Gastroesophageal sphincter (tissue), 4 donors: ENCODE results near the gene GNPAT. TPM values are rescaled to one million over a fixed set of nuclear protein-coding genes. Genes with fewer than 3 reads are reported as not detected.

Source experiments
- ATAC-seq: fragments of 150-250 bp; one replicate; pipeline ENCODE4 v1.9.1; 2016; ENCODE audit warnings: mild to moderate bottlenecking, moderate library complexity
- H3K27ac ChIP-seq, 4 donors: fragments of 200-600 bp; sonication (generic) in 3 of 4; 1 replicate in 3 of 4; 2 replicates in 1 of 4; pipeline ENCODE4 v1.5.1; 2016 to 2019
- H3K27me3 ChIP-seq: fragments of 200-600 bp; sonication (generic); one replicate; pipeline ENCODE4 v1.5.1; 2019
- H3K36me3 ChIP-seq, 2 donors: fragments of 200-600 bp; sonication (generic); one replicate each; pipeline ENCODE4 v1.5.1; 2019; ENCODE audit warnings: control low read depth in 1 of 2
- H3K4me1 ChIP-seq, 3 donors: fragments of 200-600 bp; sonication (generic); 1 replicate in 2 of 3; 2 replicates in 1 of 3; pipeline ENCODE4 v1.5.1; 2016 to 2019; ENCODE audit warnings: control low read depth in 2 of 3
- H3K4me3 ChIP-seq, 2 donors: fragments of 200-600 bp; sonication (generic); one replicate each; pipeline ENCODE4 v1.5.1; 2019; ENCODE audit warnings: mild to moderate bottlenecking in 1 of 2, moderate library complexity in 1 of 2
- H3K9me3 ChIP-seq, 3 donors: fragments of 200-600 bp; sonication (generic); one replicate each; pipeline ENCODE4 v1.5.1; 2017 to 2019; ENCODE audit warnings: control low read depth in 2 of 3
- EP300 ChIP-seq: sonication (generic); formaldehyde crosslinking; IDR thresholded peaks from one replicate; pipeline ENCODE4 v1.6.1; 2017; ENCODE audit warnings: antibody characterized with exemption, mild to moderate bottlenecking
- POLR2A ChIP-seq, 2 donors: fragments of 450-650 bp; IDR thresholded peaks; one replicate each; pipeline ENCODE4 v1.6.1; 2017; ENCODE audit warnings: antibody characterized with exemption in 2 of 2, mild to moderate bottlenecking in 2 of 2, moderate library complexity in 1 of 2
- POLR2AphosphoS5 ChIP-seq: sonication (generic); formaldehyde crosslinking; IDR thresholded peaks from one replicate; pipeline ENCODE4 v1.6.1; 2017; ENCODE audit warnings: antibody characterized with exemption
- WGBS, 2 donors: methylation state at CpG; one replicate each; pipeline ENCODE4 v1.1.5; 2018; ENCODE audit warnings: low coverage in 1 of 2; 5-methylcytosine and 5-hydroxymethylcytosine counted together
- total RNA-seq, 4 donors: library from RNA; depleted of rRNA; stranded (reverse); fragments of >200 nt; gene quantifications; one replicate each; pipeline ENCODE4 v1.1.0, GENCODE V29; 2016
- TF ChIP-seq, protein P1 (sequence below), 4 experiments: fragments of 200-600 bp in 2 of 4; fragments of 450-650 bp in 2 of 4; sonication (generic) in 1 of 4; IDR thresholded peaks; one replicate each; pipeline ENCODE4 v1.5.1; 2017 to 2019; ENCODE audit warnings: antibody characterized with exemption in 4 of 4, mild to moderate bottlenecking in 2 of 4, moderate library complexity in 2 of 4

The GNPAT gene
- total RNA-seq, 4 donors from 2014 or later: 43.8 to 74.5 (median 57.7) TPM

DNA sequence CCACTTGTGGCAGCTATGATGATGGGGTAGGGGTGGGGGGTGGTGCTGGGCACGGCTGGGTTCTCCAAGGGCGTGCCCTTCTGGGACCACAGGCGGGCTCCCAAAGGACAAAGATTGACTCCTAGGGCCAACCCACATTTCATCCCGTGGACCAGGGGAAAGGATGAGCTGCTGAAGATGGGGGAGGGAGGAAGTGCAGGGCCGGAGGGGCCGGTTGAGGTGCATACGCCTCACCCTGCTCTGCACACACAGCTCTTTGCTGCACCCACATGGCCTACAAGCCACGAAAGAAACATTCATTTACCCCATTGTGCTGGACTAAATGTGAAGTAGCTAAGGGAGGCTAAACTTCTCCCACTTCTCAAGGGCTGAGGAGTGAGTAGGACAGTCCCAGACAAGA is 34.2 kb upstream of the GNPAT start:
- Histone ChIP-seq H3K9me3 (no peaks in the 10 kb centered on the region), H3K27me3 (peaks cover 16% of the 10 kb centered on the region), H3K27ac (no peak overlapping the region), H3K4me1 (peaks cover 0 to 7% (median 0%) of the 10 kb centered on the region in 3 donors), H3K4me3 (no peak overlapping the region), H3K36me3 (no peaks in the 10 kb centered on the region)
- WGBS, 2 donors: 19% methylated on average over 5 of the region's 8 CpGs; no CpG with 5 or more reads in 1 of the 2 donors
- ATAC-seq: no peak
- TF ChIP-seq EP300 (no peak), POLR2AphosphoS5 (no peak), POLR2A (IDR thresholded peaks at IDR 0.05) (no peak)
- TF ChIP-seq, protein P1, sequence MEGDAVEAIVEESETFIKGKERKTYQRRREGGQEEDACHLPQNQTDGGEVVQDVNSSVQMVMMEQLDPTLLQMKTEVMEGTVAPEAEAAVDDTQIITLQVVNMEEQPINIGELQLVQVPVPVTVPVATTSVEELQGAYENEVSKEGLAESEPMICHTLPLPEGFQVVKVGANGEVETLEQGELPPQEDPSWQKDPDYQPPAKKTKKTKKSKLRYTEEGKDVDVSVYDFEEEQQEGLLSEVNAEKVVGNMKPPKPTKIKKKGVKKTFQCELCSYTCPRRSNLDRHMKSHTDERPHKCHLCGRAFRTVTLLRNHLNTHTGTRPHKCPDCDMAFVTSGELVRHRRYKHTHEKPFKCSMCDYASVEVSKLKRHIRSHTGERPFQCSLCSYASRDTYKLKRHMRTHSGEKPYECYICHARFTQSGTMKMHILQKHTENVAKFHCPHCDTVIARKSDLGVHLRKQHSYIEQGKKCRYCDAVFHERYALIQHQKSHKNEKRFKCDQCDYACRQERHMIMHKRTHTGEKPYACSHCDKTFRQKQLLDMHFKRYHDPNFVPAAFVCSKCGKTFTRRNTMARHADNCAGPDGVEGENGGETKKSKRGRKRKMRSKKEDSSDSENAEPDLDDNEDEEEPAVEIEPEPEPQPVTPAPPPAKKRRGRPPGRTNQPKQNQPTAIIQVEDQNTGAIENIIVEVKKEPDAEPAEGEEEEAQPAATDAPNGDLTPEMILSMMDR (IDR thresholded peaks at IDR 0.05): no peak

DNA sequence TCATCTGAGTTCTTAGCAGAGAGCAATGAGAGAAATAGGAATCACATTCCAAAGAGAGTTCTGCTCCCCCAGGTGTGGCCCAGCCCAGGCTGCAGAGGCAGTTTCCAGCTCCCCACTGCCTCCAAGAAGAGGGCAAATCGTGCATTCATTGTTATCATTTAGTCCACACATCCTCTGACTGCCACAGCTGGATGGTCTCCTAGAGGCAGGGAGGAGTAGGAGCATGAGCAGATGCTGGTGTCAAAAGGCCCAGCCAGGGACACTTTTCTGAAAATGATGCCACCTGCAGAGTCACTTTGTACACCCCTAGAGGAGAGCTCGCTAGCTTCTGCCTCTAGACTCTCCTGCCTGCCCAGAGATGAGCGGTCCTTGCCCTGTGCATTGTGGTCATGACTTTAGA is 33.6 kb upstream of the GNPAT start:
- WGBS, 2 donors: 100% methylated on average over 2 of the region's 3 CpGs; no CpG with 5 or more reads in 1 of the 2 donors
- TF ChIP-seq POLR2A (IDR thresholded peaks at IDR 0.05): no peak
- Histone ChIP-seq H3K4me1 (peaks cover 0 to 7% (median 0%) of the 10 kb centered on the region in 3 donors), H3K4me3 (no peak overlapping the region), H3K27me3 (peaks cover 10% of the 10 kb centered on the region), H3K27ac (no peak overlapping the region), H3K36me3 (no peaks in the 10 kb centered on the region), H3K9me3 (no peaks in the 10 kb centered on the region)
- ATAC-seq: no peak

DNA sequence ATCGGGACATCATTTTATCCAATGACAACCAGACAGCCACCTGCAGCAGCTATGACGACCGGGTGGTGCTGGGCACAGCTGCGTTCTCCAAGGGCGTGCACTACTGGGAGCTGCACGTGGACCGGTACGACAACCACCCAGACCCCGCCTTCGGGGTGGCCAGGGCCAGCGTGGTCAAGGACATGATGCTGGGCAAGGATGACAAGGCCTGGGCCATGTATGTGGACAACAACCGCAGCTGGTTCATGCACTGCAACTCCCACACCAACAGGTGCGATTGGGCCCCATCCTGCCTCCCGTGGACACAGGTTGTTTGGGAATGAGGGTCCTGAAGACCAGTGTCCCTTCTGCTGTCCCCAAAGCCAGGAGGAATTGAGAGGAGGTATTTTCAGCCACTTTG is 32.0 kb upstream of the GNPAT start:
- H3K9me3 ChIP-seq: no peaks in the 10 kb centered on the region
- WGBS, 2 donors: no CpG with 5 or more reads among the region's 14 CpGs
- TF ChIP-seq POLR2AphosphoS5 (no peak), POLR2A (IDR thresholded peaks at IDR 0.05) (no peak), EP300 (no peak)
- TF ChIP-seq, protein P1 (IDR thresholded peaks at IDR 0.05): no peak
- no peak overlapping the region for H3K27ac ChIP-seq
- H3K36me3 ChIP-seq: no peaks in the 10 kb centered on the region
- H3K27me3 ChIP-seq: peaks cover 15% of the 10 kb centered on the region
- ATAC-seq: no peak
- H3K4me1 ChIP-seq: peaks cover 0 to 7% (median 0%) of the 10 kb centered on the region in 3 donors
- no peak overlapping the region for H3K4me3 ChIP-seq

DNA sequence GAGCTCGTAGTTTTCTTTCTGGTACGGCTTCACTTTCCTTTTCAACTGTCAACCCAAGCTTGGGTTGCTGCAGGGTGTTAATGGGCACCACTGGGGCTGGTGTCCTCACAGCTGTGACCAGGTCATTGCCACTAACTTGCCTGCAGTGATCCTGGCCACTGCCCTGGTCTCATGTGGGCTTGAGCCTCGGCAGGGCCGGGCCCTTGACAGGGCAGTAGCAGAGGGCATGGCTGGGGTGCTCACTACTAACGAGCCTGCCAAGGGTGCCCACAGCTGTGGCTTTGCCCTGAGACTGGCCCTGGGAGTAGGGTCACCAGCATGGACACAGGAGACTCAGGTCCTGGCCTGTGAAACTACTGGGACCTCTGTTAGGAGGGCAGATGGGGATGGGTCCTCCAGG is 31.5 kb upstream of the GNPAT start:
- Histone ChIP-seq H3K27ac (no peak overlapping the region), H3K36me3 (no peaks in the 10 kb centered on the region), H3K27me3 (peaks cover 20% of the 10 kb centered on the region), H3K9me3 (no peaks in the 10 kb centered on the region), H3K4me1 (peaks cover 0 to 7% (median 0%) of the 10 kb centered on the region in 3 donors), H3K4me3 (no peak overlapping the region)
- no peak for ATAC-seq
- WGBS, 2 donors: 100% methylated on average over 2 of the region's 5 CpGs; no CpG with 5 or more reads in 1 of the 2 donors
- TF ChIP-seq POLR2A (IDR thresholded peaks at IDR 0.05) (no peak), EP300 (no peak), POLR2AphosphoS5 (no peak)
- TF ChIP-seq, protein P1 (IDR thresholded peaks at IDR 0.05): no peak

DNA sequence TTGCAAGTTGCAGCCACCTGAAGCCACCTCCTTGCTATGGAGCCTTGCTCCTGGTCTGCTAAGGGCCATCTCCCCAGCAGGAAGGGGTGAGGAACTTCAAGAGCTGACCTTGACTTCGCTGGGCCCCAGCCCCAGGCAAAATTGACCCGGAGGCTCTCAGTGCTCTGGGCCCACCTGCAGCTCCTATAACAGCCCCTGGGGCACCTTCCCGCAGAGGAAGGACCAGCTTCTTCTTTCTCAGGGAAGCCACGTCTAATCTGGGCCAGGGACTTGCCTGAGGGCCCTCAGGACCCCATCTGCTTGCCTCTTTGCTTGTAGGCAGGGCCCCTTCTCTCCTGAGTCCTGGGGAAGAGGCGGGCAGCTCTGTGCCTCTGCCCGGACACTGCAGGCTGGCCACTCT is 30.9 kb upstream of the GNPAT start:
- peaks cover 0 to 7% (median 0%) of the 10 kb centered on the region in 3 donors for H3K4me1 ChIP-seq
- no peak overlapping the region for H3K4me3 ChIP-seq
- no CpG with 5 or more reads among the region's 6 CpGs for WGBS, 2 donors
- no peaks in the 10 kb centered on the region for H3K9me3 ChIP-seq
- H3K36me3 ChIP-seq: no peaks in the 10 kb centered on the region
- H3K27me3 ChIP-seq: peaks cover 24% of the 10 kb centered on the region
- TF ChIP-seq POLR2A (IDR thresholded peaks at IDR 0.05) (no peak), EP300 (no peak), POLR2AphosphoS5 (no peak)
- TF ChIP-seq, protein P1 (IDR thresholded peaks at IDR 0.05): no peak
- ATAC-seq: no peak
- no peak overlapping the region for H3K27ac ChIP-seq
